Osteoblast (primary cell): Measurements from ENCODE around the gene ANKRD13A. TPM values are rescaled to one million over a fixed set of nuclear protein-coding genes. Genes with fewer than 3 reads are reported as not detected.
A peak's percentile ranks its signal among the peaks of the same experiment; 100 is the strongest.

Experiments
- DNase-seq: peaks from one replicate; pipeline ENCODE4 v3.0.0; 2011; ENCODE audit warnings: low spot score, mixed read lengths; ENCODE audit not compliant: insufficient read length; ENCODE audit errors: missing footprints
- H2AFZ ChIP-seq: 2 replicates; pipeline ENCODE4 v1.6.0; 2011; ENCODE audit warnings: mild to moderate bottlenecking, low read length
- H3K27ac ChIP-seq: 2 replicates; pipeline ENCODE4 v1.5.1; 2011; ENCODE audit warnings: mild to moderate bottlenecking, low read depth, low read length, moderate library complexity
- H3K27me3 ChIP-seq: 2 replicates; pipeline ENCODE4 v1.6.0; 2012; ENCODE audit warnings: mild to moderate bottlenecking, control low read depth, inconsistent platforms, low read length, moderate library complexity; ENCODE audit not compliant: insufficient read depth
- H3K36me3 ChIP-seq: 2 replicates; pipeline ENCODE4 v1.5.1; 2011; ENCODE audit warnings: mild to moderate bottlenecking, low read length, control low read depth, moderate library complexity; ENCODE audit not compliant: insufficient read depth
- H3K4me1 ChIP-seq: 2 replicates; pipeline ENCODE4 v1.5.1; 2011; ENCODE audit warnings: mild to moderate bottlenecking, low read length, control low read depth, moderate library complexity; ENCODE audit not compliant: insufficient read depth
- H3K4me2 ChIP-seq: 2 replicates; pipeline ENCODE4 v1.6.0; 2011; ENCODE audit warnings: mild to moderate bottlenecking, low read length; ENCODE audit not compliant: insufficient read depth
- H3K4me3 ChIP-seq: fragments of 200-600 bp; sonication (generic); 3 replicates; pipeline ENCODE4 v1.5.1; 2012; ENCODE audit warnings: mild to moderate bottlenecking, low read length, inconsistent platforms; ENCODE audit not compliant: insufficient read depth
- H3K79me2 ChIP-seq: 2 replicates; pipeline ENCODE4 v1.6.0; 2012; ENCODE audit warnings: mild to moderate bottlenecking, low read length, control low read depth, inconsistent platforms; ENCODE audit not compliant: insufficient read depth
- H3K9me3 ChIP-seq: 2 replicates; pipeline ENCODE4 v1.5.1; 2011; ENCODE audit warnings: low read depth, low read length, control low read depth
- H4K20me1 ChIP-seq: 2 replicates; pipeline ENCODE4 v1.6.0; 2012; ENCODE audit warnings: mild to moderate bottlenecking, low read length, control low read depth; ENCODE audit not compliant: insufficient read depth
- total RNA-seq: library from RNA; depleted of rRNA; stranded (reverse); fragments of >200 nt; gene quantifications from 2 replicates; pipeline ENCODE4 v1.2.3, GENCODE V29; 2012
- TF ChIP-seq, protein P1 (sequence below): IDR thresholded peaks from 2 replicates; pipeline ENCODE4 v1.5.1; 2011; ENCODE audit warnings: mild to moderate bottlenecking, low read depth, low read length, moderate library complexity; ENCODE audit errors: extremely low read depth

The ANKRD13A gene
- total RNA-seq, 1 donor: 94.1 TPM

DNA sequence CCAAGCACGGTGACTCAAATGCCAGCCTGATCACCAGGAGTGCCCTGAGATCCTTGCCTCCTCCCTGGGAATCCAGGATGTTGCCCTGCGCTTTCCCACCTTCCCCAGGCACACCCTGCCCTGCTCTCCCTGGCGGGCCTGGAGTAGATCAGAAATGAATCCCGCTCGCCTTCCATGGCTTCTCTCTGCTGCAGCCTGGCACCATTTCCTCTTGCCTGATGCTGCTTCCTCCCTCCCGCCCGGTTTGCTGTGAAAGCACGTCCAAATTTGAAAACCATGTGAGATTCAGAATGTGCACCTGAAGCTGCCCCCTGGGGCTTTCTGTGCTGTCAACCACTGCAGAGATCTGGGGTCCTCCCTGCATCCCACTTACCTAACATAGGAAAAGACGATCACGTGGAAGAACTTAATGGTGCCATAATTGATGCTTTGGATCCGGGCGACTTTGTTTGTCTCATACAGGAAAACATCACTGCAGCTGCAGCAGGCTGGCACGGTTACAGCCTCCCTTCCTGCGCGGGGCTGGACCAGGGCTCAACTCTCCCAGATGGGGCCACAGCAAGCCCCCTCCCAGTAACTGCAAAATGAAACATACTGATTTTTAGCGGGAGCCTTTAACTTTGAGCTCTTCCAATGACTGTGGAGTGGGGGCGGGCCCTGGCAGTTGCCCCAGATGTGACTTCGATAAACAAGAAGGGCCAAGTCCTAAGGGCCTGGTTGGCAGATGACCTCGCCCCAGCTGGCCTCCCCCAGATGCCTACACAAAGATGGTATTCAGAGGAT lies 74.0 kb downstream of the ANKRD13A start:
- peak overlapping the region; percentile 99 for H2AFZ ChIP-seq
- TF ChIP-seq, protein P1, sequence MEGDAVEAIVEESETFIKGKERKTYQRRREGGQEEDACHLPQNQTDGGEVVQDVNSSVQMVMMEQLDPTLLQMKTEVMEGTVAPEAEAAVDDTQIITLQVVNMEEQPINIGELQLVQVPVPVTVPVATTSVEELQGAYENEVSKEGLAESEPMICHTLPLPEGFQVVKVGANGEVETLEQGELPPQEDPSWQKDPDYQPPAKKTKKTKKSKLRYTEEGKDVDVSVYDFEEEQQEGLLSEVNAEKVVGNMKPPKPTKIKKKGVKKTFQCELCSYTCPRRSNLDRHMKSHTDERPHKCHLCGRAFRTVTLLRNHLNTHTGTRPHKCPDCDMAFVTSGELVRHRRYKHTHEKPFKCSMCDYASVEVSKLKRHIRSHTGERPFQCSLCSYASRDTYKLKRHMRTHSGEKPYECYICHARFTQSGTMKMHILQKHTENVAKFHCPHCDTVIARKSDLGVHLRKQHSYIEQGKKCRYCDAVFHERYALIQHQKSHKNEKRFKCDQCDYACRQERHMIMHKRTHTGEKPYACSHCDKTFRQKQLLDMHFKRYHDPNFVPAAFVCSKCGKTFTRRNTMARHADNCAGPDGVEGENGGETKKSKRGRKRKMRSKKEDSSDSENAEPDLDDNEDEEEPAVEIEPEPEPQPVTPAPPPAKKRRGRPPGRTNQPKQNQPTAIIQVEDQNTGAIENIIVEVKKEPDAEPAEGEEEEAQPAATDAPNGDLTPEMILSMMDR: no peak
- no peaks in the 10 kb centered on the region for H3K79me2 ChIP-seq
- H3K4me3 ChIP-seq: peak overlapping the region; percentile 89
- H3K36me3 ChIP-seq: no peaks in the 10 kb centered on the region
- peak overlapping the region; percentile 45 for H3K27ac ChIP-seq
- DNase-seq: peak; percentile 88
- peaks cover 8% of the 10 kb centered on the region for H3K4me1 ChIP-seq
- H3K27me3 ChIP-seq: no peaks in the 10 kb centered on the region
- no peaks in the 10 kb centered on the region for H4K20me1 ChIP-seq
- H3K4me2 ChIP-seq: peak overlapping the region; percentile 99
- H3K9me3 ChIP-seq: no peaks in the 10 kb centered on the region

DNA sequence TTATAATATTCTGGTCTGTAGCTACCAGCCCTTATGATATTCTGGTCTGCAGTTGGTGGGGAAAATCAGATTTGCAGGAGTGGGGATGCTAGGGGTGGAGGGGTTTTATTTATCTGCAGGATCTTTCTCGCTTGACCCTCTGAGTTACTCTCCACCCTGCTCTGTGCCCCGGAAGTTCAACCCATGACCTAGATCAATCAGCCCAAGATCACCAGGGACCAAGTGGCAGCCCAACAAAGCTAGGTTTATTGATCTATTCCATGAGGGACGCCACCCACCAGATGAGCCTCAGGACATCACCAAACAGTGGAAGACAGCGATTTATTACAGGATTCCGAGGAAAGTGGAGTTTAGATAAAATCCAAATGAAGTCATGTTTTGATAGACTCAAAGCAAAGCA lies 74.9 kb downstream of the ANKRD13A start:
- no peaks in the 10 kb centered on the region for H4K20me1 ChIP-seq
- no peak for DNase-seq
- peak overlapping the region; percentile 99 for H2AFZ ChIP-seq

GRCh38 chr12:110075880-110076279 lies 76.7 kb downstream of the ANKRD13A start:
- Histone ChIP-seq H3K27ac (no peak overlapping the region), H3K4me3 (no peak overlapping the region), H3K36me3 (no peaks in the 10 kb centered on the region), H3K9me3 (no peaks in the 10 kb centered on the region), H3K4me1 (peaks cover 8% of the 10 kb centered on the region), H3K27me3 (no peaks in the 10 kb centered on the region), H3K4me2 (no peak overlapping the region), H4K20me1 (no peaks in the 10 kb centered on the region), H2AFZ (no peak overlapping the region), H3K79me2 (no peaks in the 10 kb centered on the region)
- DNase-seq: no peak
- TF ChIP-seq, protein P1: no peak

More for the DNA sequence above, 74.9 kb downstream of the ANKRD13A start:
- TF ChIP-seq, protein P1: no peak
- Histone ChIP-seq H3K4me2 (peak overlapping the region; percentile 99), H3K36me3 (no peaks in the 10 kb centered on the region), H3K27me3 (no peaks in the 10 kb centered on the region), H3K4me3 (no peak overlapping the region), H3K4me1 (peaks cover 8% of the 10 kb centered on the region), H3K27ac (no peak overlapping the region), H3K79me2 (no peaks in the 10 kb centered on the region), H3K9me3 (no peaks in the 10 kb centered on the region)

DNA sequence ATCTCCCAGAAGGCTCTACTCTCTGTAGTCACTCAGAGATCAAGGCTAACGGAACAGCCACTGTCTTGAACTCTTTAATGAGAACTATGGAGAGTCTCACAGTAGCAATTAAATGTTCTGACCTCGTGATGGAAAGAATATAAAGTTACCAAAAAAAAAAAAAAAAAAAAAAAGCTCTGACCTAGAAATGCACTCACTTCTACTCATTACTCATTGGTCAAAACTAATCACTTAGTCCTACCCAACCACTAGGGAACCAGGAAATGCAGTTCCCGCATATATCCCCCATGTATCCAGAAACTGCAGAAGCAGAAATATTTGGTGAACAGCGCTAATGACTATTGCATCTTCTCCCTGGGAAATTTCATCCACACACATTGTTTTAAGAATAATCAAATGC lies 78.6 kb downstream of the ANKRD13A start:
- DNase-seq: no peak
- no peak overlapping the region for H3K27ac ChIP-seq
- no peak overlapping the region for H3K4me2 ChIP-seq
- H4K20me1 ChIP-seq: no peaks in the 10 kb centered on the region
- no peak overlapping the region for H2AFZ ChIP-seq
- H3K4me1 ChIP-seq: peaks cover 8% of the 10 kb centered on the region
- H3K27me3 ChIP-seq: no peaks in the 10 kb centered on the region
- TF ChIP-seq, protein P1: no peak
- H3K36me3 ChIP-seq: no peaks in the 10 kb centered on the region
- no peaks in the 10 kb centered on the region for H3K79me2 ChIP-seq
- H3K4me3 ChIP-seq: no peak overlapping the region
- no peaks in the 10 kb centered on the region for H3K9me3 ChIP-seq
